HepG2 (cell line): ENCODE data around the gene LIM2. TPM values are rescaled to one million over a fixed set of nuclear protein-coding genes. Genes with fewer than 3 reads are reported as not detected.
A peak's percentile ranks its signal among the peaks of the same experiment; 100 is the strongest.

Experiments
- AKAP8 ChIP-seq: sonication (generic); formaldehyde crosslinking; IDR thresholded peaks from 2 replicates; pipeline ENCODE4 v1.5.1; 2020; ENCODE audit warnings: mild to moderate bottlenecking, missing genetic modification reagents
- CENPBD1 ChIP-seq: sonication (generic); formaldehyde crosslinking; IDR thresholded peaks from 2 replicates; pipeline ENCODE4 v1.8.0; 2022; ENCODE audit warnings: missing genetic modification reagents, low read depth, mild to moderate bottlenecking, borderline replicate concordance
- GZF1 ChIP-seq: sonication (generic); formaldehyde crosslinking; IDR thresholded peaks from 2 replicates; pipeline ENCODE4 v1.5.1; 2020; ENCODE audit warnings: mild to moderate bottlenecking, missing genetic modification reagents
- HOXA9 ChIP-seq: sonication (generic); formaldehyde crosslinking; IDR thresholded peaks from 2 replicates; pipeline ENCODE4 v1.8.1; 2022; ENCODE audit warnings: missing genetic modification reagents, mild to moderate bottlenecking, moderate library complexity, borderline replicate concordance
- MAF1 ChIP-seq: sonication (generic); formaldehyde crosslinking; IDR thresholded peaks from 2 replicates; pipeline ENCODE4 v1.5.0; 2020; ENCODE audit warnings: missing genetic modification reagents, borderline replicate concordance
- MTA1 ChIP-seq: sonication (generic); formaldehyde crosslinking; IDR thresholded peaks from 2 replicates; pipeline ENCODE4 v1.4.0; 2020; ENCODE audit warnings: missing genetic modification reagents, mild to moderate bottlenecking, borderline replicate concordance
- NAIF1 ChIP-seq: sonication (generic); formaldehyde crosslinking; IDR thresholded peaks from 2 replicates; pipeline ENCODE4 v1.5.0; 2020; ENCODE audit warnings: mild to moderate bottlenecking, missing genetic modification reagents, borderline replicate concordance
- NONO ChIP-seq, 2 experiments: fragments of 450-650 bp in 1 of 2; sonication (generic) in 1 of 2; formaldehyde crosslinking in 1 of 2; IDR thresholded peaks in 1 of 2; conservative IDR thresholded peaks in 1 of 2; 2 replicates each; pipeline versions ENCODE4 v1.6.1 to v1.8.0; 2017 to 2022; ENCODE audit warnings: mild to moderate bottlenecking in 1 of 2, missing genetic modification reagents in 1 of 2, moderate library complexity in 1 of 2
- NPAS2 ChIP-seq: sonication (generic); formaldehyde crosslinking; IDR thresholded peaks from 2 replicates; pipeline ENCODE4 v1.8.0; 2022; ENCODE audit warnings: mild to moderate bottlenecking, missing genetic modification reagents, borderline replicate concordance
- SP1 ChIP-seq, 2 experiments: fragments of 450-650 bp in 1 of 2; sonication (generic) in 1 of 2; formaldehyde crosslinking in 1 of 2; IDR thresholded peaks; 2 replicates each; pipeline versions ENCODE4 v1.4.0 to v1.6.1; 2016 to 2020; ENCODE audit warnings: missing genetic modification reagents in 1 of 2
- TARDBP ChIP-seq: sonication (generic); formaldehyde crosslinking; IDR thresholded peaks from 2 replicates; pipeline ENCODE4 v1.8.0; 2022; ENCODE audit warnings: mild to moderate bottlenecking, missing genetic modification reagents
- TMF1 ChIP-seq: sonication (generic); formaldehyde crosslinking; IDR thresholded peaks from 2 replicates; pipeline ENCODE4 v1.8.1; 2022; ENCODE audit warnings: low read depth, missing genetic modification reagents
- XRCC5 ChIP-seq: fragments of 200-400 bp; formaldehyde crosslinking; optimal IDR thresholded peaks from 2 replicates; pipeline ENCODE3; 2017; ENCODE audit warnings: mild to moderate bottlenecking, low read length
- YY1 ChIP-seq: IDR thresholded peaks from 2 replicates; pipeline ENCODE4 v1.6.1; 2011; ENCODE audit warnings: low read length, low read depth, moderate library complexity, mild to moderate bottlenecking; ENCODE audit not compliant: insufficient read depth, insufficient replicate concordance
- ZFP1 ChIP-seq: IDR thresholded peaks from 2 replicates; pipeline ENCODE4 v1.6.1; 2016
- ZFX ChIP-seq: sonication (generic); formaldehyde crosslinking; IDR thresholded peaks from 2 replicates; pipeline ENCODE4 v1.4.0; 2020; ENCODE audit warnings: mild to moderate bottlenecking, low read depth, missing genetic modification reagents, moderate library complexity
- ZNF142 ChIP-seq: sonication (generic); formaldehyde crosslinking; IDR thresholded peaks from 2 replicates; pipeline ENCODE4 v1.4.0; 2020; ENCODE audit warnings: missing genetic modification reagents
- ZNF225 ChIP-seq: sonication (generic); formaldehyde crosslinking; IDR thresholded peaks from 2 replicates; pipeline ENCODE4 v1.4.0; 2020; ENCODE audit warnings: mild to moderate bottlenecking, missing genetic modification reagents
- ZNF44 ChIP-seq: sonication (generic); formaldehyde crosslinking; IDR thresholded peaks from 2 replicates; pipeline ENCODE4 v1.5.1; 2020; ENCODE audit warnings: mild to moderate bottlenecking, missing genetic modification reagents
- ZNF777 ChIP-seq: sonication (generic); formaldehyde crosslinking; IDR thresholded peaks from 2 replicates; pipeline ENCODE4 v1.4.0; 2020; ENCODE audit warnings: missing genetic modification reagents
- polyA plus RNA-seq, 8 experiments: library from polyadenylated mRNA; depleted of rRNA in 3 of 8; stranded (reverse) in 7 of 8; unstranded in 1 of 8; fragments of >200 nt; fragmentation: Illumina TruSeq in 4 of 8; extraction: Trizol in 4 of 8; gene quantifications; 2 replicates each; pipeline versions ENCODE4 v1.2.1 to v1.2.3, GENCODE V29; 2011 to 2016; ENCODE audit warnings: low read depth in 4 of 8, missing spikeins in 1 of 8, mixed read lengths in 1 of 8; ENCODE audit not compliant: insufficient read depth in 1 of 8
- total RNA-seq, 5 experiments: library from RNA; depleted of rRNA; stranded (reverse); fragments of >200 nt; fragmentation: Illumina TruSeq; extraction: Trizol; gene quantifications; 2 replicates each; pipeline ENCODE4 v1.2.3, GENCODE V29; 2016; ENCODE audit warnings: low read depth in 1 of 5
- TF ChIP-seq, protein P1 (sequence below): sonication (generic); formaldehyde crosslinking; IDR thresholded peaks from 2 replicates; pipeline ENCODE4 v1.5.0; 2020; ENCODE audit warnings: mild to moderate bottlenecking, missing genetic modification reagents

The LIM2 gene
- total and polyA plus RNA-seq, 2 of the 13 experiments (the other 11 are each of a cell fraction or from before 2014, with no cell fraction given), result 1.3 TPM; not detected in 1

DNA sequence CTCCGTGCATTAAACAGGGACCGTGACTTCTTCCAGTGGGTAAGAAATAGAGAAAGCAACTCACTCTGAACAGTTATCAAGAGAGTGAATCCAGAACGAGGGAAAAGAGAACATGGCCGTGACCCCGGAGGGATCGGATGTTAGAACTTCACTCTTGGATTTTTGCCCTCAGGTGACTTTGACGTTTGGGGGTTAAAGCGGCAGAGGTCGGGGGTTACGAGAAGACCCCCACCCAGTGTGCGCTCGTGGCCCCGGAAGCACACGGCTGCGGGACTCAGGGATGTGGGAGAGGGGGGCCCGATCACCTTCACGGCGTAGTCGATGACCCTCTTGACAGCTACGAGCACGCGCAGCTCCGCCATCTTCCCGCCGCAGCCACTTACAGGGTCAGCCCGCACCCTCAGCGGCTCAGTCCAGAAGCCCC lies 21.8 kb downstream of the LIM2 start, which contains the start of gene ETFB (continued):
- TF ChIP-seq AKAP8 (CRISPR knock-in tag) (no peak), NPAS2 (CRISPR knock-in tag) (no peak), NAIF1 (no peak), XRCC5 (no peak), MAF1 (no peak), NONO (IDR thresholded peaks at IDR 0.05) (no peak), NONO (CRISPR knock-in tag; conservative IDR thresholded peaks at IDR 0.05) (peak; percentile 48), MTA1 (CRISPR knock-in tag) (no peak), ZFP1 (CRISPR knock-in tag) (no peak), GZF1 (no peak), TARDBP (CRISPR knock-in tag) (no peak), ZNF225 (CRISPR knock-in tag) (peak; percentile 66; the same call in 1 of the 2 replicates), SP1 (IDR thresholded peaks at IDR 0.05) (no peak), SP1 (CRISPR knock-in tag; IDR thresholded peaks at IDR 0.05) (no peak), ZNF44 (CRISPR knock-in tag) (no peak), HOXA9 (CRISPR knock-in tag) (no peak), YY1 (peak; percentile 90), TMF1 (CRISPR knock-in tag) (no peak), CENPBD1 (CRISPR knock-in tag) (no peak), ZFX (CRISPR knock-in tag) (no peak), ZNF777 (CRISPR knock-in tag) (no peak; the same call in 1 of the 2 replicates), ZNF142 (CRISPR knock-in tag) (peak; percentile 75; the same call in 1 of the 2 replicates)
- TF ChIP-seq, protein P1, sequence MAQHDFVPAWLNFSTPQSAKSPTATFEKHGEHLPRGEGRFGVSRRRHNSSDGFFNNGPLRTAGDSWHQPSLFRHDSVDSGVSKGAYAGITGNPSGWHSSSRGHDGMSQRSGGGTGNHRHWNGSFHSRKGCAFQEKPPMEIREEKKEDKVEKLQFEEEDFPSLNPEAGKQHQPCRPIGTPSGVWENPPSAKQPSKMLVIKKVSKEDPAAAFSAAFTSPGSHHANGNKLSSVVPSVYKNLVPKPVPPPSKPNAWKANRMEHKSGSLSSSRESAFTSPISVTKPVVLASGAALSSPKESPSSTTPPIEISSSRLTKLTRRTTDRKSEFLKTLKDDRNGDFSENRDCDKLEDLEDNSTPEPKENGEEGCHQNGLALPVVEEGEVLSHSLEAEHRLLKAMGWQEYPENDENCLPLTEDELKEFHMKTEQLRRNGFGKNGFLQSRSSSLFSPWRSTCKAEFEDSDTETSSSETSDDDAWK, result no peak
